ENCODE data around the gene IQCB1. TPM values are rescaled to one million over a fixed set of nuclear protein-coding genes. Genes with fewer than 3 reads are reported as not detected.

IQCB1 gene
- polyA plus RNA-seq, 1 donor (not counting 4 experiments of a cell fraction or from before 2014, with no cell fraction given) = 14.7 TPM

- Histone ChIP-seq H3K27me3 (ENCODE audit: control insufficient read depth, extremely low read depth, insufficient read depth, low read length) (no peaks in the 10 kb centered on the region), H3K4me1 (ENCODE audit: control insufficient read depth, extremely low read depth, insufficient read depth, low read length) (peaks cover 4% of the 10 kb centered on the region), H3K9ac (ENCODE audit: control insufficient read depth, extremely low read depth, insufficient read depth, low read length) (peak within 1 kb of the TSS; percentile 99), H3K4me2 (ENCODE audit: control insufficient read depth, extremely low read depth, insufficient read depth, low read depth, low read length) (peak within 1 kb of the TSS; percentile 77), H3K9me3 (ENCODE audit: control insufficient read depth, low read depth, low read length) (no peaks in the 10 kb centered on the region), H2AFZ (ENCODE audit: control insufficient read depth, low read length) (peak within 1 kb of the TSS; percentile 85), H4K20me1 (ENCODE audit: control insufficient read depth, extremely low read depth, insufficient read depth, low read length) (no peaks in the 10 kb centered on the region), H3K9me1 (ENCODE audit: control insufficient read depth, extremely low read depth, insufficient read depth, low read length) (no peaks in the 10 kb centered on the region), H3K27ac (ENCODE audit: control insufficient read depth, insufficient read depth, low read length) (peak within 1 kb of the TSS; percentile 97), H3K79me2 (ENCODE audit: control insufficient read depth, insufficient read depth, low read length) (peaks cover 47% of the 10 kb centered on the region), H3K4me3 (ENCODE audit: control insufficient read depth in 2 of 3, extremely low read depth in 1 of 3, insufficient read depth in 2 of 3, low read depth in 1 of 3, low read length in 3 of 3) (peak within 1 kb of the TSS; percentile 59 to 95 (median 92)), H3K36me3 (ENCODE audit: control insufficient read depth in 2 of 2, extremely low read depth in 1 of 2, insufficient read depth in 2 of 2, low read length in 2 of 2) (peaks cover 0 to 1% of the 10 kb centered on the region in 2 experiments)
- no peak for TF ChIP-seq CTCF (optimal IDR thresholded peaks at IDR 0.05 in 1 of 3, IDR thresholded peaks at IDR 0.05 in 1 of 3, conservative IDR thresholded peaks at IDR 0.05 in 1 of 3; ENCODE audit: extremely low read depth in 1 of 3, insufficient read depth in 2 of 3, low read length in 3 of 3)
- TF ChIP-seq EZH2 (IDR thresholded peaks at IDR 0.05; ENCODE audit: low read length) = no peak
- peak; percentile 96 for DNase-seq (ENCODE audit: low read depth, low spot score)
- FAIRE-seq = peak; percentile 99
- dilution Hi-C loops (cut with MboI; ENCODE audit: extremely low pct_ligation_motif_present, low sequenced_read_pairs) = no loop called here
Measured at GRCh38 chr3:121749276-121750086, 85.4 kb downstream of the IQCB1 start, which contains the start of gene GOLGB1. Gene GOLGB1 (minus strand): TSS chr3:121749741. CDS start chr3:121730971, 18,770 bp downstream.

- dilution Hi-C loops (cut with MboI; ENCODE audit: extremely low pct_ligation_motif_present, low sequenced_read_pairs) = no loop called here
- H3K4me1 ChIP-seq (ENCODE audit: control insufficient read depth, extremely low read depth, insufficient read depth, low read length) = peaks cover 4% of the 10 kb centered on the region
- peak overlapping the region; percentile 85 for H2AFZ ChIP-seq (ENCODE audit: control insufficient read depth, low read length)
- FAIRE-seq (no peak), DNase-seq (ENCODE audit: low read depth, low spot score) (no peak)
- no peaks in the 10 kb centered on the region for H4K20me1 ChIP-seq (ENCODE audit: control insufficient read depth, extremely low read depth, insufficient read depth, low read length)
- peak overlapping the region; percentile 59 to 90 (median 84) for H3K4me3 ChIP-seq (ENCODE audit: control insufficient read depth in 2 of 3, extremely low read depth in 1 of 3, insufficient read depth in 2 of 3, low read depth in 1 of 3, low read length in 3 of 3)
- TF ChIP-seq EZH2 (IDR thresholded peaks at IDR 0.05; ENCODE audit: low read length) = no peak
- no peak for TF ChIP-seq CTCF (optimal IDR thresholded peaks at IDR 0.05 in 1 of 3, IDR thresholded peaks at IDR 0.05 in 1 of 3, conservative IDR thresholded peaks at IDR 0.05 in 1 of 3; ENCODE audit: extremely low read depth in 1 of 3, insufficient read depth in 2 of 3, low read length in 3 of 3)
- H3K27ac ChIP-seq (ENCODE audit: control insufficient read depth, insufficient read depth, low read length) = peak overlapping the region; percentile 97
- H3K9me1 ChIP-seq (ENCODE audit: control insufficient read depth, extremely low read depth, insufficient read depth, low read length) = no peaks in the 10 kb centered on the region
- H3K36me3 ChIP-seq (ENCODE audit: control insufficient read depth in 2 of 2, extremely low read depth in 1 of 2, insufficient read depth in 2 of 2, low read length in 2 of 2) = peaks cover 0 to 1% of the 10 kb centered on the region in 2 experiments
- H3K9me3 ChIP-seq (ENCODE audit: control insufficient read depth, low read depth, low read length) = no peaks in the 10 kb centered on the region
- no peaks in the 10 kb centered on the region for H3K27me3 ChIP-seq (ENCODE audit: control insufficient read depth, extremely low read depth, insufficient read depth, low read length)
- H3K9ac ChIP-seq (ENCODE audit: control insufficient read depth, extremely low read depth, insufficient read depth, low read length) = peak overlapping the region; percentile 99
- H3K4me2 ChIP-seq (ENCODE audit: control insufficient read depth, extremely low read depth, insufficient read depth, low read depth, low read length) = peak overlapping the region; percentile 58
- peaks cover 52% of the 10 kb centered on the region for H3K79me2 ChIP-seq (ENCODE audit: control insufficient read depth, insufficient read depth, low read length)
Measured at GRCh38 chr3:121748680-121749275, 86.1 kb downstream of the IQCB1 start.

All from keratinocyte (primary cell).